Measurements from ENCODE around the gene PIGU. TPM values are rescaled to one million over a fixed set of nuclear protein-coding genes. Genes with fewer than 3 reads are reported as not detected.

Gene PIGU
- total RNA-seq, 2 experiments from 2014 or later = 21.1 to 28.2 TPM

GRCh38 chr20:34636648-34637047, 40.2 kb downstream of the PIGU start:
- H3K27me3 Mint-ChIP-seq = no peaks in the 10 kb centered on the region
- POLR2A ChIA-PET = no interaction called here

DNA sequence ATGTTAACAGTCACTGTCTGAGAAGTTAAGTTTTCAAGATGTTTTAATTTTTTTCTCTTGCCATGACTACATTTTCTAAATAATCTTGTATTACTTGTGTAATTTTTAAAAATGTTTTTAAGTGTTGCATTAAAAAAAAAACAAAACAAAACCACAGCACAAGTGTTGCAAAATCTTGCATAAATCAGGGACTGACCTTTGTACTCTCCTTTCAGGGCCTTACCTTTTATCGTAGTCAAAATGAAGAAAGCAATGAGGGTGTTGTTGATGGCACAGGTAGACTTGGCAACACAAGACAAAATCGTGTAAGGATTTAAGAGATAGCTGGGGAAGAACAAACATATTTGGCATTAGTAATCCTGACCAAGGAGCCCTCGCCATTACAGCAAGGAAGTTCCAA, 42.5 kb downstream of the PIGU start:
- peaks cover 37% of the 10 kb centered on the region for H3K36me3 Mint-ChIP-seq (ENCODE audit: low read depth)
- no peak overlapping the region for H3K4me3 Mint-ChIP-seq

More at GRCh38 chr20:34636648-34637047, 40.2 kb downstream of the PIGU start:
- no peak overlapping the region for H3K4me3 Mint-ChIP-seq
- H3K27ac Mint-ChIP-seq = no peak overlapping the region
- DNase-seq (no peak), ATAC-seq (no peak)
- H3K9me3 Mint-ChIP-seq (ENCODE audit: low read depth) = no peaks in the 10 kb centered on the region
- H3K4me1 Mint-ChIP-seq = no peaks in the 10 kb centered on the region
- intact Hi-C loops (cut with DNase I, micrococcal nuclease) = no loop called here
- peaks cover 30% of the 10 kb centered on the region for H3K36me3 Mint-ChIP-seq (ENCODE audit: low read depth)
- CTCF ChIA-PET = interaction anchor here (1.0 kb wide), 1 partner anchor 71 kb away, joined by 3 read pairs; no protein-coding TSS in a partner anchor

GRCh38 chr20:34632870-34633452, 43.9 kb downstream of the PIGU start:
- H3K4me3 Mint-ChIP-seq = no peak overlapping the region
- intact Hi-C loops (cut with DNase I, micrococcal nuclease) = no loop called here
- no peak overlapping the region for H3K27ac Mint-ChIP-seq
- H3K27me3 Mint-ChIP-seq = no peaks in the 10 kb centered on the region
- POLR2A ChIA-PET = interaction anchor here (0.7 kb wide), 1 partner anchor 343 kb away, joined by 3 read pairs; no protein-coding TSS in a partner anchor
- CTCF ChIA-PET = interaction anchor here (0.8 kb wide), 1 partner anchor 75 kb away, joined by 3 read pairs; no protein-coding TSS in a partner anchor
- no peaks in the 10 kb centered on the region for H3K9me3 Mint-ChIP-seq (ENCODE audit: low read depth)
- DNase-seq (no peak), ATAC-seq (no peak)
- no peaks in the 10 kb centered on the region for H3K4me1 Mint-ChIP-seq
- H3K36me3 Mint-ChIP-seq (ENCODE audit: low read depth) = peaks cover 31% of the 10 kb centered on the region

More for the DNA sequence above, 42.5 kb downstream of the PIGU start:
- no peak overlapping the region for H3K27ac Mint-ChIP-seq
- H3K4me1 Mint-ChIP-seq = no peaks in the 10 kb centered on the region
- no peak for ATAC-seq
- intact Hi-C loops (cut with DNase I, micrococcal nuclease) = no loop called here
- no peaks in the 10 kb centered on the region for H3K9me3 Mint-ChIP-seq (ENCODE audit: low read depth)
- CTCF ChIA-PET = interaction anchor here (0.5 to 0.9 kb wide), 4 partner anchors 16 to 449 kb away, joined by 3 read pairs; no protein-coding TSS in a partner anchor
- POLR2A ChIA-PET = interaction anchor here (0.6 kb wide), 1 partner anchor 90 kb away, joined by 3 read pairs; no protein-coding TSS in a partner anchor
- no peaks in the 10 kb centered on the region for H3K27me3 Mint-ChIP-seq
- no peak for DNase-seq

DNA sequence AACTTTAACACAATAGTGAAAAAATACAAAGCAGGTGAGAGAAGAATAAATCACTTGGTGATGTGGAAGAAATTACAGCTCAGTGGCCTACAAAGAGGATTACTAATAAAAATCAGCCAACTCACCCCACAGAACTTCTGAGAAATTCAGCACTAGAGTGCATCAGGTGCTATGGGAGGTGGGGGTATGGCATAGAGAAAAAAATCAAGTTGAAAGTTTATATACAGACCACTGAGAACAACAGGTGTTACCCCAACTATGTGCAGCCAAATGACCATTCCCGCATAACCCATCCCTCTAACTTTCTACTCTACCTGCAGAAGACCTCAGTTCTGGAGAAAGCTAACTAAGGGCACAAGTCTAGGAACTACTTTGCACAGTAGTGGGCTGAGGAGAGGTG, 47.0 kb downstream of the PIGU start:
- no peaks in the 10 kb centered on the region for H3K27me3 Mint-ChIP-seq
- H3K36me3 Mint-ChIP-seq (ENCODE audit: low read depth) = peaks cover 28% of the 10 kb centered on the region
- ATAC-seq (no peak), DNase-seq (no peak)
- H3K4me3 Mint-ChIP-seq = no peak overlapping the region
- CTCF ChIA-PET = interaction anchor here (0.8 kb wide), 1 partner anchor 1021 kb away, joined by 3 read pairs; no protein-coding TSS in a partner anchor
- no peaks in the 10 kb centered on the region for H3K4me1 Mint-ChIP-seq
- POLR2A ChIA-PET = no interaction called here
- intact Hi-C loops (cut with DNase I, micrococcal nuclease) = no loop called here
- H3K9me3 Mint-ChIP-seq (ENCODE audit: low read depth) = no peaks in the 10 kb centered on the region
- no peak overlapping the region for H3K27ac Mint-ChIP-seq

- ChIA-PET CTCF (no interaction called here), POLR2A (no interaction called here)
- Mint-ChIP-seq H3K4me1 (no peaks in the 10 kb centered on the region), H3K27me3 (no peaks in the 10 kb centered on the region), H3K36me3 (ENCODE audit: low read depth) (peaks cover 24% of the 10 kb centered on the region), H3K9me3 (ENCODE audit: low read depth) (no peaks in the 10 kb centered on the region), H3K27ac (no peak overlapping the region), H3K4me3 (no peak overlapping the region)
- ATAC-seq (no peak), DNase-seq (no peak)
- intact Hi-C loops (cut with DNase I, micrococcal nuclease) = no loop called here
Measured at GRCh38 chr20:34629342-34629741, 47.5 kb downstream of the PIGU start.

- DNase-seq = no peak
- ATAC-seq = no peak
- ChIA-PET POLR2A (no interaction called here), CTCF (no interaction called here)
- H3K4me1 Mint-ChIP-seq = peaks cover 5% of the 10 kb centered on the region
- H3K27me3 Mint-ChIP-seq = no peaks in the 10 kb centered on the region
- H3K27ac Mint-ChIP-seq = no peak overlapping the region
- no peaks in the 10 kb centered on the region for H3K9me3 Mint-ChIP-seq (ENCODE audit: low read depth)
- peaks cover 22% of the 10 kb centered on the region for H3K36me3 Mint-ChIP-seq (ENCODE audit: low read depth)
- intact Hi-C loops (cut with DNase I, micrococcal nuclease) = no loop called here
- no peak overlapping the region for H3K4me3 Mint-ChIP-seq
Measured at GRCh38 chr20:34628026-34628425, 48.9 kb downstream of the PIGU start.

- intact Hi-C loops (cut with DNase I, micrococcal nuclease) = no loop called here
- CTCF ChIA-PET = no interaction called here
- H3K36me3 Mint-ChIP-seq (ENCODE audit: low read depth) = peaks cover 20% of the 10 kb centered on the region
- no peaks in the 10 kb centered on the region for H3K27me3 Mint-ChIP-seq
- DNase-seq (no peak), ATAC-seq (no peak)
- H3K4me1 Mint-ChIP-seq = peaks cover 8% of the 10 kb centered on the region
- H3K9me3 Mint-ChIP-seq (ENCODE audit: low read depth) = no peaks in the 10 kb centered on the region
- no peak overlapping the region for H3K4me3 Mint-ChIP-seq
- POLR2A ChIA-PET = no interaction called here
- no peak overlapping the region for H3K27ac Mint-ChIP-seq
Measured at GRCh38 chr20:34627458-34627857, 49.4 kb downstream of the PIGU start.

DNA sequence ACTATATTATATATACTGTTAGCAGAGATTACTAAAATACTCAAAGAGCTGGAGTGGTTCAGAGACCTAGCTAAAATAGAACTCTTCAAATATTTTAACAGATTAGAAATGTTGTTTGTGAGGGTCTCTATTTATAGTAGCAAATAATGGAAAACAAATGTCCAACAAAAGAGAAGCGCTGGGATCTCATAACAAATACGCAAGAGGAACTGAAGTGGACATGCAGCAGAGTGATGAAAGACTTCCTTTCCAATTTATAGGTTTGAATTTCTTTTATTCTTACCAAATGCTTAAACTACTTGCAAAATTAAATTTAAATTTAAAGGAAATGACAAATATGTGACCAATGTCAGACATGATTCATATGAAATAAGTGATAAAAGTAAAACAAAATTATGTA, 49.9 kb downstream of the PIGU start:
- ATAC-seq (no peak), DNase-seq (no peak)
- H3K36me3 Mint-ChIP-seq (ENCODE audit: low read depth) = peaks cover 20% of the 10 kb centered on the region
- no peak overlapping the region for H3K27ac Mint-ChIP-seq
- no peak overlapping the region for H3K4me3 Mint-ChIP-seq
- H3K4me1 Mint-ChIP-seq = peaks cover 8% of the 10 kb centered on the region
- intact Hi-C loops (cut with DNase I, micrococcal nuclease) = no loop called here
- H3K27me3 Mint-ChIP-seq = no peaks in the 10 kb centered on the region
- no peaks in the 10 kb centered on the region for H3K9me3 Mint-ChIP-seq (ENCODE audit: low read depth)
- ChIA-PET CTCF (no interaction called here), POLR2A (no interaction called here)

DNA sequence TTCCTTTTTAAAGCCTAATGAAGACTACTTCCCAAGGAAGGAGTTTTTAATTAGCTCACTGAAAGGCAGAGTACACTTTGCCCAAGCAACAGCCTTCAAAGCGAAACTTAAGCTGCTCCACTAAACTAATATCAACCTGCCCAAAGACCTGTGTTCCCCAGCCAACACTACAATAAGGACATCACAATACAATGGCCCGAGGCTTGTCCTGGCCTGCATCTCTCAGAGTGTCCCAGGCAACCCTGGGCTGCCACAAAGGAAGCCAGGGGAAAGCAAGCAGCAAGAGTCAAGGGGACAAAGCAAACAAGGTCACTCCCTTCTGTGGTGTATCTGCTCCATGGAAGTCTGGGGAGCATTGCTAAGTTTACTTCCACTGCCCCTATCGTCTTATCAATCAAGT, 52.3 kb downstream of the PIGU start:
- Mint-ChIP-seq H3K9me3 (ENCODE audit: low read depth) (no peaks in the 10 kb centered on the region), H3K27ac (no peak overlapping the region)

DNA sequence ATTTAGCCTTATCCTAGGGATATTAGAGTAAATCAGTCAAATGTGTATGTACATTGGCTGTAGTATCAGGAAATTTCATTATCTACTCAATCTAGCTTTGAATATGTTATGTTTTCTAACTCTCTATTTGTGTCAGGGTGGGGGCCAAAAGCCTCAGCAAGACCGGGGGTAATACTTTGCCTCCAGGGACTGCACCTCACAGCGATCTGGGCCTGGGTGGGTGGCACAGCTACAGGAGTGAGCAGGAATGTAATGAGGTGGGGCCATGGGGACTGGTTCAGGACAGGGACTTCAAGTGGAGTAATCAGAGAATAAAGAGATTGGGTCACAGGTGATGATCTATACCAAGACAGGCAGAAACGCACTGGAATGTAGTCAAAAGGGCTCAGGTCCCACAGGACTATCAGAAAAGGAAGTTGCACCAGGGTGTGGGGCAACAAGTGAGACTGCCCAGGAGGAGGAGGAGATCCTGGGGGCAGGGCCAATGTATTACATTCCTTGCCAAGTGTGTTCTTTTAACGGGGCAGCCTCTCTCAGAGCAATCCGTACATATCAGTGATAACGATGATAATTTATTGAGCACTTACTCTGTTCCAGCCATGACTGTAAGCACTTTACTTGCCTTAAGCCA, 54.0 kb downstream of the PIGU start:
- Mint-ChIP-seq H3K36me3 (ENCODE audit: low read depth) (peaks cover 30% of the 10 kb centered on the region), H3K9me3 (ENCODE audit: low read depth) (no peaks in the 10 kb centered on the region), H3K4me3 (no peak overlapping the region), H3K27me3 (no peaks in the 10 kb centered on the region), H3K27ac (peak overlapping the region; percentile 64), H3K4me1 (peaks cover 14% of the 10 kb centered on the region)
- DNase-seq (no peak), ATAC-seq (peak; percentile 30)
- ChIA-PET CTCF (no interaction called here), POLR2A (no interaction called here)
- intact Hi-C loops (cut with DNase I, micrococcal nuclease) = no loop called here

More for the DNA sequence above, 52.3 kb downstream of the PIGU start:
- CTCF ChIA-PET = no interaction called here
- POLR2A ChIA-PET = interaction anchor here (0.6 kb wide), 1 partner anchor 344 kb away, joined by 4 read pairs; no protein-coding TSS in a partner anchor
- ATAC-seq (no peak), DNase-seq (no peak)
- Mint-ChIP-seq H3K36me3 (ENCODE audit: low read depth) (peaks cover 30% of the 10 kb centered on the region), H3K4me1 (peaks cover 14% of the 10 kb centered on the region), H3K27me3 (no peaks in the 10 kb centered on the region), H3K4me3 (no peak overlapping the region)
- intact Hi-C loops (cut with DNase I, micrococcal nuclease) = no loop called here

GRCh38 chr20:34621383-34622367, 55.2 kb downstream of the PIGU start:
- ChIA-PET CTCF (no interaction called here), POLR2A (interaction anchor here (0.6 kb wide), 1 partner anchor 79 kb away, joined by 9 read pairs; no protein-coding TSS in a partner anchor)
- peaks cover 14% of the 10 kb centered on the region for H3K4me1 Mint-ChIP-seq
- no peaks in the 10 kb centered on the region for H3K9me3 Mint-ChIP-seq (ENCODE audit: low read depth)
- no peak overlapping the region for H3K27ac Mint-ChIP-seq
- intact Hi-C loops (cut with DNase I, micrococcal nuclease) = no loop called here
- DNase-seq = no peak
- no peak for ATAC-seq
- H3K4me3 Mint-ChIP-seq = no peak overlapping the region
- no peaks in the 10 kb centered on the region for H3K27me3 Mint-ChIP-seq
- peaks cover 37% of the 10 kb centered on the region for H3K36me3 Mint-ChIP-seq (ENCODE audit: low read depth)

Data from activated CD4-positive, alpha-beta T cell treated with anti-CD3 and anti-CD28 coated beads for 36 hours (primary cell).